Uterus (tissue), 4 donors: Measurements from ENCODE around the gene CDK9. TPM values are rescaled to one million over a fixed set of nuclear protein-coding genes. Genes with fewer than 3 reads are reported as not detected.

Experiments used
- DNase-seq, 2 donors: peaks; one replicate each; pipeline ENCODE4 v3.0.0-alpha.2; 2019 to 2020
- H3K27ac ChIP-seq, 2 donors: fragments of 200-600 bp; sonication (generic); 1 replicate in 1 of 2; 2 replicates in 1 of 2; pipeline ENCODE4 v1.5.1; 2016 to 2018
- H3K27me3 ChIP-seq, 2 donors: fragments of 200-600 bp; sonication (generic); one replicate each; pipeline ENCODE4 v1.5.1; 2018 to 2019; ENCODE audit warnings: control low read depth in 1 of 2
- H3K36me3 ChIP-seq, 2 donors: fragments of 200-600 bp; sonication (generic); one replicate each; pipeline ENCODE4 v1.5.1; 2019; ENCODE audit warnings: control low read depth in 1 of 2
- H3K4me1 ChIP-seq, 2 donors: fragments of 200-600 bp; sonication (generic); one replicate each; pipeline ENCODE4 v1.5.1; 2018 to 2019; ENCODE audit warnings: control low read depth in 1 of 2
- H3K4me3 ChIP-seq, 2 donors: fragments of 200-600 bp; sonication (generic); 1 replicate in 1 of 2; 2 replicates in 1 of 2; pipeline ENCODE4 v1.5.1; 2018 to 2019; ENCODE audit warnings: mild to moderate bottlenecking in 1 of 2
- H3K9me3 ChIP-seq, 2 donors: fragments of 200-600 bp; sonication (generic); one replicate each; pipeline ENCODE4 v1.5.1; 2019; ENCODE audit warnings: control low read depth in 1 of 2
- POLR2A ChIP-seq, 2 donors: fragments of 450-650 bp; IDR thresholded peaks; one replicate each; pipeline ENCODE4 v1.6.1; 2016; ENCODE audit warnings: antibody characterized with exemption in 2 of 2, mild to moderate bottlenecking in 1 of 2, moderate library complexity in 1 of 2
- intact Hi-C: fragments of 100-400 bp; cut with DNase I; formaldehyde crosslinking; loops from one replicate; pipeline ENCODE4 v1.15.1; 2023; ENCODE audit warnings: low total_unique reads
- total RNA-seq, 4 donors: library from RNA; depleted of rRNA in 3 of 4; stranded (reverse); fragments of >200 nt in 3 of 4; gene quantifications; one replicate each; pipeline versions ENCODE4 v1.1.0 to v1.2.4, GENCODE V29; 2014 to 2023
- TF ChIP-seq, protein P1 (sequence below), 4 experiments: fragments of 200-600 bp in 2 of 4; fragments of 450-650 bp in 2 of 4; sonication (generic) in 2 of 4; IDR thresholded peaks; one replicate each; pipeline ENCODE4 v1.5.1; 2016 to 2019; ENCODE audit warnings: antibody characterized with exemption in 4 of 4, mild to moderate bottlenecking in 2 of 4, moderate library complexity in 1 of 4
- donor health status: DM: yes; HTN: yes; CAD: no.

The CDK9 gene
- total RNA-seq, 4 donors from 2014 or later, result 30.0 to 175 (median 77.4) TPM

- no peaks in the 10 kb centered on the region for H3K36me3 ChIP-seq
Measured at GRCh38 chr9:127809540-127810377, 23.9 kb downstream of the CDK9 start.

GRCh38 chr9:127810378-127811187, 24.7 kb downstream of the CDK9 start:
- no peaks in the 10 kb centered on the region for H3K9me3 ChIP-seq
- H3K36me3 ChIP-seq, result no peaks in the 10 kb centered on the region
- peak overlapping the region in 1 of 2 donors; percentile 63 for H3K27ac ChIP-seq
- peaks cover 0 to 3% of the 10 kb centered on the region in 2 donors for H3K4me1 ChIP-seq
- intact Hi-C loops, result no loop called here
- no peaks in the 10 kb centered on the region for H3K27me3 ChIP-seq
- no peak for TF ChIP-seq POLR2A (IDR thresholded peaks at IDR 0.05)
- TF ChIP-seq, protein P1, sequence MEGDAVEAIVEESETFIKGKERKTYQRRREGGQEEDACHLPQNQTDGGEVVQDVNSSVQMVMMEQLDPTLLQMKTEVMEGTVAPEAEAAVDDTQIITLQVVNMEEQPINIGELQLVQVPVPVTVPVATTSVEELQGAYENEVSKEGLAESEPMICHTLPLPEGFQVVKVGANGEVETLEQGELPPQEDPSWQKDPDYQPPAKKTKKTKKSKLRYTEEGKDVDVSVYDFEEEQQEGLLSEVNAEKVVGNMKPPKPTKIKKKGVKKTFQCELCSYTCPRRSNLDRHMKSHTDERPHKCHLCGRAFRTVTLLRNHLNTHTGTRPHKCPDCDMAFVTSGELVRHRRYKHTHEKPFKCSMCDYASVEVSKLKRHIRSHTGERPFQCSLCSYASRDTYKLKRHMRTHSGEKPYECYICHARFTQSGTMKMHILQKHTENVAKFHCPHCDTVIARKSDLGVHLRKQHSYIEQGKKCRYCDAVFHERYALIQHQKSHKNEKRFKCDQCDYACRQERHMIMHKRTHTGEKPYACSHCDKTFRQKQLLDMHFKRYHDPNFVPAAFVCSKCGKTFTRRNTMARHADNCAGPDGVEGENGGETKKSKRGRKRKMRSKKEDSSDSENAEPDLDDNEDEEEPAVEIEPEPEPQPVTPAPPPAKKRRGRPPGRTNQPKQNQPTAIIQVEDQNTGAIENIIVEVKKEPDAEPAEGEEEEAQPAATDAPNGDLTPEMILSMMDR (IDR thresholded peaks at IDR 0.05), result no peak
- no peak for DNase-seq
- H3K4me3 ChIP-seq, result no peak overlapping the region

More at GRCh38 chr9:127809540-127810377, 23.9 kb downstream of the CDK9 start:
- DNase-seq, result no peak
- Histone ChIP-seq H3K27ac (peak overlapping the region; percentile 12 to 63), H3K27me3 (no peaks in the 10 kb centered on the region), H3K9me3 (no peaks in the 10 kb centered on the region), H3K4me1 (peaks cover 0 to 3% of the 10 kb centered on the region in 2 donors), H3K4me3 (no peak overlapping the region)
- no peak for TF ChIP-seq POLR2A (IDR thresholded peaks at IDR 0.05)
- TF ChIP-seq, protein P1 (IDR thresholded peaks at IDR 0.05), result no peak
- intact Hi-C loops, result no loop called here

GRCh38 chr9:127812011-127812410, 26.2 kb downstream of the CDK9 start:
- Histone ChIP-seq H3K4me3 (no peak overlapping the region), H3K27me3 (no peaks in the 10 kb centered on the region), H3K36me3 (no peaks in the 10 kb centered on the region), H3K9me3 (no peaks in the 10 kb centered on the region), H3K27ac (no peak overlapping the region), H3K4me1 (peaks cover 0 to 3% of the 10 kb centered on the region in 2 donors)
- intact Hi-C loops, result no loop called here
- no peak for DNase-seq
- TF ChIP-seq POLR2A (IDR thresholded peaks at IDR 0.05), result no peak
- TF ChIP-seq, protein P1 (IDR thresholded peaks at IDR 0.05), result no peak

GRCh38 chr9:127812936-127813675, 27.3 kb downstream of the CDK9 start:
- no peak overlapping the region for H3K4me3 ChIP-seq

More at GRCh38 chr9:127812936-127813675, 27.3 kb downstream of the CDK9 start:
- no peak for DNase-seq
- no peak for TF ChIP-seq POLR2A (IDR thresholded peaks at IDR 0.05)
- TF ChIP-seq, protein P1 (IDR thresholded peaks at IDR 0.05), result no peak
- no peaks in the 10 kb centered on the region for H3K27me3 ChIP-seq
- no peak overlapping the region for H3K27ac ChIP-seq
- H3K4me1 ChIP-seq, result peaks cover 0 to 3% of the 10 kb centered on the region in 2 donors
- no peaks in the 10 kb centered on the region for H3K36me3 ChIP-seq
- no peaks in the 10 kb centered on the region for H3K9me3 ChIP-seq
- intact Hi-C loops, result no loop called here
